ENCODE data around the gene TMEM212. TPM values are rescaled to one million over a fixed set of nuclear protein-coding genes. Genes with fewer than 3 reads are reported as not detected.

Gene TMEM212
- total RNA-seq, 2 donors from 2014 or later: not detected

DNA sequence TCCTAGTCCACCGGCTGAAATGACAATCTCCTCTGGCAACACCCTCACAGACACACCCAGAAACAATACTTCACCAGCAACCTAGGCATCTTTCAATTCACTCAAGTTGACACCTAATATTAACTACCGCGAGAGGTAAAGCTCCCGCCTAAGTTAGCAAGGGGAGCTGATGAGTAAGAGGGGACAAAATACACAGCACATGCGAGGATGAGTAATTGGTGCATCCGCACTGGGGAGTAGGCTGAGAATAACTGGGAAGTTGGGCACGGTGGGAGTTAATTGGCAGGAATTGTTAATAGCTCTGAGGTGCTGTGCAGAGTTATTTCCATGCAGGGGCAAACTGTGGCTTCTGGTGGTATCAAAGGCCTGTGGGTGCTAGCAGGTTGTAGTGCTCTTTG is 18.3 kb upstream of the TMEM212 start:
- DNase-seq: no peak
- H3K36me3 Mint-ChIP-seq (ENCODE audit: low read depth): no peaks in the 10 kb centered on the region
- no peaks in the 10 kb centered on the region for H3K9me3 Mint-ChIP-seq
- Histone ChIP-seq H3K27me3 (ENCODE audit: control insufficient read depth, insufficient read depth, low read length, poor library complexity, severe bottlenecking) (no peaks in the 10 kb centered on the region), H3K27ac (ENCODE audit: low read depth, low read length) (no peak overlapping the region), H3K4me3 (ENCODE audit: low read length) (no peak overlapping the region), H3K36me3 (ENCODE audit: control insufficient read depth, insufficient read depth, low read length) (no peaks in the 10 kb centered on the region), H3K9me3 (ENCODE audit: control insufficient read depth, low read length) (no peaks in the 10 kb centered on the region), H3K9ac (ENCODE audit: extremely low read depth, low read length, poor library complexity, severe bottlenecking) (no peak overlapping the region), H3K4me1 (ENCODE audit: control insufficient read depth, insufficient read depth, low read length) (no peaks in the 10 kb centered on the region)
- H3K27ac Mint-ChIP-seq: no peak overlapping the region
- WGBS, 2 experiments (ENCODE audit: insufficient coverage in 1 of 2, insufficient read length in 1 of 2): 72% methylated on average over 4 to 7 of the region's 7 CpGs
- no peak for TF ChIP-seq CTCF (conservative IDR thresholded peaks at IDR 0.05)
- H3K4me1 Mint-ChIP-seq: peaks cover 19% of the 10 kb centered on the region
- no peak overlapping the region for H3K4me3 Mint-ChIP-seq
- H3K27me3 Mint-ChIP-seq (ENCODE audit: insufficient read depth): no peaks in the 10 kb centered on the region

- peaks cover 19% of the 10 kb centered on the region for H3K4me1 Mint-ChIP-seq
- Histone ChIP-seq H3K27me3 (ENCODE audit: control insufficient read depth, insufficient read depth, low read length, poor library complexity, severe bottlenecking) (no peaks in the 10 kb centered on the region), H3K4me3 (ENCODE audit: low read length) (no peak overlapping the region), H3K36me3 (ENCODE audit: control insufficient read depth, insufficient read depth, low read length) (no peaks in the 10 kb centered on the region), H3K27ac (ENCODE audit: low read depth, low read length) (no peak overlapping the region), H3K4me1 (ENCODE audit: control insufficient read depth, insufficient read depth, low read length) (no peaks in the 10 kb centered on the region), H3K9ac (ENCODE audit: extremely low read depth, low read length, poor library complexity, severe bottlenecking) (no peak overlapping the region), H3K9me3 (ENCODE audit: control insufficient read depth, low read length) (no peaks in the 10 kb centered on the region)
- H3K27ac Mint-ChIP-seq: no peak overlapping the region
- no peak for TF ChIP-seq CTCF (conservative IDR thresholded peaks at IDR 0.05)
- H3K9me3 Mint-ChIP-seq: no peaks in the 10 kb centered on the region
- no peak for DNase-seq
- no peaks in the 10 kb centered on the region for H3K36me3 Mint-ChIP-seq (ENCODE audit: low read depth)
- H3K4me3 Mint-ChIP-seq: no peak overlapping the region
- 68 to 80% methylated on average over 3 to 5 of the region's 5 CpGs for WGBS, 2 experiments (ENCODE audit: insufficient coverage in 1 of 2, insufficient read length in 1 of 2)
- no peaks in the 10 kb centered on the region for H3K27me3 Mint-ChIP-seq (ENCODE audit: insufficient read depth)
Measured at GRCh38 chr3:171825222-171825828, 17.8 kb upstream of the TMEM212 start.

- no peaks in the 10 kb centered on the region for H3K4me1 ChIP-seq (ENCODE audit: control insufficient read depth, insufficient read depth, low read length)
- no peak overlapping the region for H3K9ac ChIP-seq (ENCODE audit: extremely low read depth, low read length, poor library complexity, severe bottlenecking)
- WGBS, 2 experiments (ENCODE audit: insufficient coverage in 1 of 2, insufficient read length in 1 of 2): 91 to 97% methylated on average over 3 of the region's 3 CpGs
- H3K36me3 ChIP-seq (ENCODE audit: control insufficient read depth, insufficient read depth, low read length): no peaks in the 10 kb centered on the region
- no peak for DNase-seq
- H3K27me3 ChIP-seq (ENCODE audit: control insufficient read depth, insufficient read depth, low read length, poor library complexity, severe bottlenecking): no peaks in the 10 kb centered on the region
- Mint-ChIP-seq H3K27ac (no peak overlapping the region), H3K27me3 (ENCODE audit: insufficient read depth) (no peaks in the 10 kb centered on the region), H3K36me3 (ENCODE audit: low read depth) (no peaks in the 10 kb centered on the region), H3K4me3 (no peak overlapping the region), H3K4me1 (peaks cover 19% of the 10 kb centered on the region), H3K9me3 (no peaks in the 10 kb centered on the region)
- TF ChIP-seq CTCF (conservative IDR thresholded peaks at IDR 0.05): no peak
- H3K9me3 ChIP-seq (ENCODE audit: control insufficient read depth, low read length): no peaks in the 10 kb centered on the region
- no peak overlapping the region for H3K4me3 ChIP-seq (ENCODE audit: low read length)
- no peak overlapping the region for H3K27ac ChIP-seq (ENCODE audit: low read depth, low read length)
Measured at GRCh38 chr3:171827385-171827784, 15.8 kb upstream of the TMEM212 start.

All from endodermal cell (in vitro differentiated cells).